Measurements from ENCODE around the gene BCKDHB. TPM values are rescaled to one million over a fixed set of nuclear protein-coding genes. Genes with fewer than 3 reads are reported as not detected.

The BCKDHB gene
- total RNA-seq, 3 donors from 2014 or later = 19.0 to 33.7 (median 23.4) TPM

DNA sequence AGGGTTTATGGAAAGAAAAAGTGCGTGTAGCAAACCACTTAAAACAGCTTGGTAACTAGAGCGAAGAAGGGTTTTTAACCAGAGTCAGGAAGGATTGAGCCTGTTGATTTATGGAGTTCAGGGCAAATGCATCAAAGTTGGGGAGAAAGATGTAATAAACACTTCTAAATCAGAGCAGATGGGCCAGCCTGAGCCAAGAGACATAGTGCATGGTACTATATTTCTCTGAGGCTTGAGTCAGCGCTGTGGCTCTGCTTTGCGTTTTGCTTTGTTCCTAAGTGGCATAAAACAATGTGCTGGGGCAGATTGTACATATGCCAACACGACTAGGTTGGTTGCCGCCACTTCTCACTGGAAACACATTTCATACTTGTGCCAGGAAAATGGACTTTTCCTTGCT, 111.3 kb downstream of the BCKDHB start:
- no peaks in the 10 kb centered on the region for H3K36me3 ChIP-seq
- TF ChIP-seq POLR2AphosphoS5 (IDR thresholded peaks at IDR 0.05) (no peak), POLR2A (IDR thresholded peaks at IDR 0.05) (no peak)
- TF ChIP-seq, protein P1, sequence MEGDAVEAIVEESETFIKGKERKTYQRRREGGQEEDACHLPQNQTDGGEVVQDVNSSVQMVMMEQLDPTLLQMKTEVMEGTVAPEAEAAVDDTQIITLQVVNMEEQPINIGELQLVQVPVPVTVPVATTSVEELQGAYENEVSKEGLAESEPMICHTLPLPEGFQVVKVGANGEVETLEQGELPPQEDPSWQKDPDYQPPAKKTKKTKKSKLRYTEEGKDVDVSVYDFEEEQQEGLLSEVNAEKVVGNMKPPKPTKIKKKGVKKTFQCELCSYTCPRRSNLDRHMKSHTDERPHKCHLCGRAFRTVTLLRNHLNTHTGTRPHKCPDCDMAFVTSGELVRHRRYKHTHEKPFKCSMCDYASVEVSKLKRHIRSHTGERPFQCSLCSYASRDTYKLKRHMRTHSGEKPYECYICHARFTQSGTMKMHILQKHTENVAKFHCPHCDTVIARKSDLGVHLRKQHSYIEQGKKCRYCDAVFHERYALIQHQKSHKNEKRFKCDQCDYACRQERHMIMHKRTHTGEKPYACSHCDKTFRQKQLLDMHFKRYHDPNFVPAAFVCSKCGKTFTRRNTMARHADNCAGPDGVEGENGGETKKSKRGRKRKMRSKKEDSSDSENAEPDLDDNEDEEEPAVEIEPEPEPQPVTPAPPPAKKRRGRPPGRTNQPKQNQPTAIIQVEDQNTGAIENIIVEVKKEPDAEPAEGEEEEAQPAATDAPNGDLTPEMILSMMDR (IDR thresholded peaks at IDR 0.05) = no peak
- intact Hi-C loops (cut with DNase I; ENCODE audit: low total_unique reads) = no loop called here
- no peaks in the 10 kb centered on the region for H3K4me1 ChIP-seq
- H3K4me3 ChIP-seq = no peak overlapping the region
- H3K27ac ChIP-seq = no peak overlapping the region
- no peak for DNase-seq (ENCODE audit: low spot score in 2 of 2)
- no peaks in the 10 kb centered on the region for H3K9me3 ChIP-seq
- H3K27me3 ChIP-seq = no peaks in the 10 kb centered on the region

DNA sequence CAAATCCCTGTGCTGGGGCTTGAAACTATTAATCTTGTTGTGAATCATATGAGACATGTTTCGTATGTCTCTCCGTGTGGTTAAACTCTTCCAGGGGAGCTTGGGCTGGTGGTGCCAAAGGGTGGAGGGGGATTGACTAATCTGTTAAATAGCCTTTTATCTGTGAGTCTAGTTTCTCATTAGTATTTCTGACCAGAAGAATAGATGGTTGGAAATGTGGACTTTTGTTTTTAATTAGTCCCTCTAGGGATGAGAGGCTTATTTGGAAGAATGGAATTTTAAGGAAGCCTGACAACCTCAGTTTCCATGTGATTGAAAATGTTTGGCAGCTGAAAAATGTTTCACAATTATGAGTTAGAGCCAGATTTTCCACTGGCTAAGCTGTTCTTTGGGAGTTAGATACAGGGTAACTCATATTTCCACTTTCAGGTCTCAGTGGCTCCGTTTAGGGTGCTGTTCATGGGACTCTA, 117.3 kb downstream of the BCKDHB start:
- Histone ChIP-seq H3K27ac (no peak overlapping the region), H3K36me3 (no peaks in the 10 kb centered on the region), H3K9me3 (no peaks in the 10 kb centered on the region), H3K4me3 (no peak overlapping the region), H3K4me1 (no peaks in the 10 kb centered on the region), H3K27me3 (no peaks in the 10 kb centered on the region)
- intact Hi-C loops (cut with DNase I; ENCODE audit: low total_unique reads) = no loop called here
- TF ChIP-seq, protein P1 (IDR thresholded peaks at IDR 0.05) = no peak
- TF ChIP-seq POLR2A (IDR thresholded peaks at IDR 0.05) = no peak
- no peak for TF ChIP-seq POLR2AphosphoS5 (IDR thresholded peaks at IDR 0.05)
- no peak for DNase-seq (ENCODE audit: low spot score in 2 of 2)

DNA sequence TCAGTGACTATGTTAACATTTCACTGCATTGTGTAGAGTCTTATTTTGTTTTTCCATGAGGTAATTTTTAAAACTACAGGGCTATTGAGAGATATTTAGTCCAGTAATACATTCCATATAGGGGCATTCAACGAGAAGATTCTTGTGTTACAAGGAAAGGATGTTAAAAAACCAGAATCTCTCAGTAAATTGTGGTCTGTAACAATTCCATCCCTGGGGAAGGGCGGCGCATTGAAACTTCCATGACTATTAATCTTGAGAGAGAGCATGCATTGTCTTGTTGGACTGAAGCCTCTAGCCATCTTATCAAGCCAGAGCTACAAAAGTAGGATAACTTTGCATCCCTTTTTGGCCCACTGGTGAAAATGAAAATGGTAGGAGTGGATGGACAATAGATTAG, 119.7 kb downstream of the BCKDHB start:
- Histone ChIP-seq H3K27ac (no peak overlapping the region), H3K36me3 (no peaks in the 10 kb centered on the region), H3K27me3 (no peaks in the 10 kb centered on the region), H3K4me3 (no peak overlapping the region), H3K9me3 (no peaks in the 10 kb centered on the region), H3K4me1 (no peaks in the 10 kb centered on the region)
- intact Hi-C loops (cut with DNase I; ENCODE audit: low total_unique reads) = no loop called here
- no peak for DNase-seq (ENCODE audit: low spot score in 2 of 2)
- TF ChIP-seq, protein P1 (IDR thresholded peaks at IDR 0.05) = no peak
- TF ChIP-seq POLR2AphosphoS5 (IDR thresholded peaks at IDR 0.05) (no peak), POLR2A (IDR thresholded peaks at IDR 0.05) (no peak)

DNA sequence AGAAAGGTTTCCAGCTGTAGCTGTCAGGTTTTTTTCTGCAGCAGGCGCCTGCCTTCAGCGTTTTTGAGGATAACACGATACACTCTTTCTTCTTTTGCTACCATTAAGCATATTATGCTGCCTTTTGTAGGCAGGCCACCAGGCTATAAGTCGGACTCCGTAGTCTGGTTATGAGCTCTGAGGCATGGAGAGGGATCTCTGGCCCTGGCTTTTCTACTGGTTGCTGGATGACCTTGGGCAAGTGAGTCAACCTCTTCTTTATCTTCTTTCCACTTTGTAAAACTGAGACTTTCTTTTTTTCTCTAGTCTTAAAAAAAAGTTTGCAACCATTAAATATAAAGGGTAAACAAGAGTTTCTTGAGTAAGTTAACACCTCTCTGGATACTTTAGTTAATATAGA, 120.2 kb downstream of the BCKDHB start:
- intact Hi-C loops (cut with DNase I; ENCODE audit: low total_unique reads) = no loop called here
- Histone ChIP-seq H3K4me1 (no peaks in the 10 kb centered on the region), H3K4me3 (no peak overlapping the region), H3K36me3 (no peaks in the 10 kb centered on the region), H3K27me3 (no peaks in the 10 kb centered on the region), H3K27ac (no peak overlapping the region), H3K9me3 (no peaks in the 10 kb centered on the region)
- no peak for TF ChIP-seq POLR2A (IDR thresholded peaks at IDR 0.05)
- TF ChIP-seq, protein P1 (IDR thresholded peaks at IDR 0.05) = no peak
- TF ChIP-seq POLR2AphosphoS5 (IDR thresholded peaks at IDR 0.05) = no peak
- DNase-seq (ENCODE audit: low spot score in 2 of 2) = no peak

DNA sequence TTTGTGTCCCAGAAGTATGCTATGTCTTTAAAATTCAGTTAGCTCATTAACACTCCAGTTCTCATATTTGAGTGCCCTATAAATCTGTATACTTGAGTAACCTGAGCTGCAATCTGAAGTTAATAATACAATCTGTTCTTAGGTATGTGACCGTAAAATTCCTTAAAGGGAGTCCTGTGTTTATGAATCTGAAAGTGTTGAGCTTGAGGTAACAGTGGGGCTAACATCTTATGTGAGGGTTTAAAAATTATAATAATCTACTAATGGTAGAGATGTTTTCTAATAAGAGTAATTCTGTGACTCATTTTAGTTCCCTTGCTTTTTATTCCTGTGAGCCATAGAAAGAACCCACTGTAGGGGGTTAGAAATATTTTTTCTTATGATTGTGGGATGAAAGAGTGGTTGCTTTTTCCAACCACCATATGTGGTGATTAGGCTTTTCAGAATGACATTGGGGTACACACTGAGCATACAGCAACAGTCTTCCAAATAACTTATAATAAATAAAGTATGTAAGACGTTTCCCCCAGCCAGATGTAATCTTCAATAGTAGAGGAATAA, 121.2 kb downstream of the BCKDHB start:
- intact Hi-C loops (cut with DNase I; ENCODE audit: low total_unique reads) = no loop called here
- Histone ChIP-seq H3K36me3 (no peaks in the 10 kb centered on the region), H3K27me3 (no peaks in the 10 kb centered on the region), H3K9me3 (no peaks in the 10 kb centered on the region), H3K27ac (no peak overlapping the region), H3K4me3 (no peak overlapping the region), H3K4me1 (no peaks in the 10 kb centered on the region)
- TF ChIP-seq, protein P1 (IDR thresholded peaks at IDR 0.05) = no peak
- TF ChIP-seq POLR2AphosphoS5 (IDR thresholded peaks at IDR 0.05) (no peak), POLR2A (IDR thresholded peaks at IDR 0.05) (no peak)
- no peak for DNase-seq (ENCODE audit: low spot score in 2 of 2)
